Stimulated activated CD4-positive, alpha-beta T cell treated with anti-CD3 and anti-CD28 coated beads, Interleukin-15, amount 100 ng/mL, for 24 hours (primary cell): ENCODE measurements around the gene SHC4.
A peak's percentile ranks its signal among the peaks of the same experiment; 100 is the strongest.

Experiments used
- DNase-seq: peaks from one replicate; pipeline ENCODE4 v3.0.0-alpha.2; 2020

SHC4 gene

DNA sequence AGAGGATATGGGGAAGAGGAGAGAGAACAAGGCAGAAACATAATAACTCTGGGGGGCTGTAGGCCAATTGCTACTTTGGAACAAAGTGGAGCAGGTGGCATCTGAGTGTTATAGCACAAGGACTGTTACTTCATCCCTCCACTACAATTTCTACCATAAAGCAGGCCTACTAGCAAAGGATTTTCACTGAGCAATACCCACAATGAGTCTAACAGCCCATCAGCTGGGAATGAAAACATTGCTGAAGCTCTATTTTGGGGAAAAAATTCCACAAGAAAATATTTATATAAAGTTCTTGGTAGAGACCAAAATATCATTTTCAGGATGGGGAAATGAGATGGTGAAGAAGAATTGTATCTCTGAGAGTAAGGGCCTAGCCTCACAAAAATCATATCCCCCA lies 3.6 kb upstream of the SHC4 start:
- no peak for DNase-seq

DNA sequence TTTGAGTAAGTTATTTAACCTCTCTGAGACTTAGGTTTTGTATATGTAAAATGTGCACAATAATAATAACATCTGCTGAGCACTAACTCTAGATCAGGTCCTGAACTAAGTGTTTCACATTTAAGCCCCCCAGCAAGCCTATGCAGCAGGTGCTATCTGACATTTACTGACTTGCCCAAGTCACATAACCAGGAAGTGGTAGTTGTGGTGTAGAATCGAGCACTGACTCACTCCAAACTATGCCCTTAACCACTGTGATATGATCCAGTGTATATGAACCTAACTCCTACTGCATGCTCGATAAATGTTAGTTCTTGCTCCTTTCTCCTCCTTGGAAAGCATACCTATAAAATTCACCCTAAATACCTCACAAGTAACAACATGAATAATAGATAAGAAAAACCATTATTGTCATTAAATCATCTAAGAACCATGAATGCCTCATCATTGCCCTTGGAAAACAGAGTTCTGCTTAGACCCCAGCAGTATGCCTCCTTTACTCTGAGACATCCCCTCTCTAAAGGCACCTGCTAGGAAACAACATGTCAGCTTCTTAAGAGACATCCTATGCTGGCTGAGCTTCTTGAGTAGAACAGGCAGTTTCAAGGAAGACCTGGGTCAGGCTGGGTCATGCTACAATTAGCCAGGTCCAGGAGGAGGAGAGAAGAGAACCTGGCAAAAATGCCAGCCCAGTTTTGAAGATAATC lies 3.0 kb upstream of the SHC4 start:
- peak; percentile 45 for DNase-seq

DNA sequence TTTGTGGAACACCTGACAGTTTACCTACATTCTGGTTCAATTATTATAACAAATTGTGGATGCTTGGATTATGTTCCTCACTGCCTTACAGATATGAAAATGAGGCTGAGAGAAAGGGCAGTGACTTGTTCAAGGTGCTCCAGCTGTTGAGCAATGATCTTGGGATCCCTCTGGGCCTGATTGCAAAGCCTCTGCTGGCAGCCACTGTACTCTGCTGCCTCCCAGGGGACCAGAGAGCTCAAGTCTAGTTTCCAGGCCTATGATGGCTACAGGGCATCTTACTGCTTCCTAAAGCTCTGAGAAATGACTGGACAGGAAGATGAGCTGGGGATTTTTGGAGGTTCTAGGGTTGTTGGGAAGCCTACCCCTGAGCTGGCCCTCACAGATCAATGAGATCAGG lies 2.3 kb upstream of the SHC4 start:
- DNase-seq = peak; percentile 37

DNA sequence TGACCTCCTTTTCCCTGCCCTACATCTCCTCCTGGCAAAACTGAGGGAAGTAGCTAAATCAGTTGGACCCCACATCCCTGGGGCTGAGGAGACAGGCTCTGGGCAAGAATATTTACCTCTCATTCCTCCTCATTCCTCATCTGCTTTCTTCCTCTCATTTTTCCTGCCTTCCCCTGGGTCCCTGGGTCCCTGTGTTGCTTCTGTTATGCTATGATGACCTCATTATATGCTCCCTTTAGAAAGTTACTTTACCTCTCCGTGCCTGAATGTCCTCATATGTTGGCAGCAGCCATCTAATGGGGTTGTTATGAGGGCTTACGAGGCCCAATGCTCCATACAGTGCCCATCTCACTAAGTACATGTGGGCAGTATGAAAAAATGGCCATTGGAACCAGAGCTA lies 1.2 kb upstream of the SHC4 start:
- DNase-seq = no peak

DNA sequence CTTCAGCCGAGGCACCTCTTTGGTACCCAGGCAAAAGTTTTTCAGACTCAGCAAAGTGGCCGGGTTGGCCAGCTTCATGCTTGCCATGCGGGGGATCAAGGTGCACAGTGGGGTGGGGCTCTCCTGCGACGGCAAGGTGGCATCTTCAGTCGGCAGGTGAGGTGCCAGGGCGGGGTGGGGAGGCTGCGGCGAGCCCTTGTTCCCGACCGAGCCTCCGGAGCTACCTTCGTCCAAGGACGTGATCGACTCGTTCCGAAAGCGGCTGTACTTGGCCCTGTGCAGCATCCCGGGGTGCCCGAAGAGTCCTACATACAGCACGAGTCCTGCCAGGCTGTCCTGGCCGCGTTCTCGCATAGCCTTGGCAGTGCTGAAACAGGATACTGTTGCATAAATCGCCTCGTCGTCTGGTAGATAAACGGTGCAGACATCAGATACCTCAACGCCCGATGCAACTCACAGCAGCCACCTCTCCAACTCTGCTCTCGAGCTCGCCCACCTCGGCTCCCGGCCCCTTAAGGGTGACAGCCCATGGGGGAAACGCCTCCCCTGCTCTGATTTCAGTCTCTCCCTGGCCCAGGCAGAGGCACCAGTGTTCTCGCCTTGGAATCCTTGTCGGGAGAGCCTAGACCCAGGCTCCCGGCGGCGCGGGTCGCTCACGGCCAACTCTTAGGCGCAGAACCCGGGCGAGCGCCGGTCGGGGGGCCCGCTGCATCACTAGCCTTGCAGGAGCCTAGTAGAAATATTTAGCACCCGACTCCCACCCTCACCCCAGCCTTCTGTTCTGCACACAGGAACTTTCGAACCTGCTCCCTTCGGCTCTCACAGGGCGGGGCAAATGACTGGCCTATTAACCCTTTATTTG lies 826 bp downstream of the SHC4 start:
- DNase-seq = peak; percentile 18

DNA sequence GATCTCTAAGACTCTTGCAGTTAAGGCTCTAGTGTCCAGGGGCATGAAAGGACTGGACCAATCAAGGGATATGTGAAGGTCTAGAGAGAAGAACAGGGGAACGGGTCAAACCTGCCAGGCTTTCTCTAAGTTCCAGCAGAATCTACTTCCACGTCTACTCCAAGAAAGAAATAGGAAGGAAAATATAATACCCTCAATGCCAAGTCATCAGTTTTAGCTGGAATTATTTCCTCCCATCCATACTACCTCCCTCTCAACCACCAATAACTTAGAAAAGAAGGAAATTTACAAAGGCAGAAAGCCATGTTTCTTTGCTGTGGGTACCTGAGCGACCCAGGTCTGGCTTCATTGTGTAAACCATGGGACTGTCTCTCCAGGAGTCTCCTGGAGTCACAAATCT lies 7.8 kb downstream of the SHC4 start:
- no peak for DNase-seq

DNA sequence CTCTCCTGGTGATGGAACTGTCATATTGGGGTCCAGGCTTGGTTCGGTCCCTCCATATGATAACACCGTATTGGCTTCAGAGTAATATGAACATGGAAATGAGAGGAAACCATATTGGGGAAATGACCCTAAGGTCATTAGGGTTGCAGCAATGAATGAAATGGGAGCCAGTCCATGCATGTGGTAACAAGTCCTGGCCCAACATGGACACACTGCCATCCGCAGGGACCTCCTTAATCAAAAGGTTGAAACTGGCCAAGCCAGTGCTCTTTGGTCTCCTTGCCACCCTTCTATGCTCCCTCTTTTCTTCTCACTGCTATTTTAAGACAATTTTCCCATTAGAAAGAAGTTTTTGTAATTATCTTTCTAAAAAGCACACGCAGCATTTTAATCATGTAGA lies 8.3 kb downstream of the SHC4 start:
- DNase-seq = no peak

DNA sequence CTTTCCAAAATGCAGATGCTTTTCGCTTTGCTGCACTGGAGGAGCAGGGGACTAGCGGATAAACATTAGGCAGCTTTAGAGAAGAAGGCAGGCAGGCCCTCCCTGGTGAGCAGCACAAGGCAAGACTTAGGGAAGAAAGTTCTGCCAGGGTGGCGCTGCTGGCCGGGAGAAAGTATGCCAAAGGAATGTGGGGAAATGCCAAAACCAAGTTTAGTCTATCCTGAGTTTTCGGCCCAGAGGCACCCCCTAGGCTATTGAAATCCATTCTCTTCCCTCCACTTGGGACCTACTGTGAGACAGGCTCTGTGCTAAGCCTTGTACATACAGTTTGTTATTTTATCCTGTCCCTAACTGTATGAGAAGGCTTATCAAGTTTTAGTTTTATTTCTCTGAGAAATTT lies 9.2 kb downstream of the SHC4 start:
- no peak for DNase-seq

DNA sequence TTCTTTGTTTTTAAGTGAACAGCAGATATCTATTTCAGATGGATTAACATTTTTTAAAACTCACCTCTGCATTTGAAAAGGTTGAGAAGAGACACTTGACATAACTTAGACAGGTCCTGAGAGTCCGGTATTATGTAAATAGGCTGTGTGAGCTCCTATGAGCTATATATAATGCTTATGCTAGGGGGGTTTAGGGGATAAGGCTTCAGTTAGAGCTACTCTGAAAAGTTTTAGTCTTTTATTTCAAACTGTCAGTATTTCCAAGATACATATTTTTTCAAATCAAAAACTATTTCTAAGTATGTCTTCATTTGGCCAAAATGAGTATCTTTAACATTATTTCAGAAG lies 16.9 kb downstream of the SHC4 start:
- DNase-seq = no peak

DNA sequence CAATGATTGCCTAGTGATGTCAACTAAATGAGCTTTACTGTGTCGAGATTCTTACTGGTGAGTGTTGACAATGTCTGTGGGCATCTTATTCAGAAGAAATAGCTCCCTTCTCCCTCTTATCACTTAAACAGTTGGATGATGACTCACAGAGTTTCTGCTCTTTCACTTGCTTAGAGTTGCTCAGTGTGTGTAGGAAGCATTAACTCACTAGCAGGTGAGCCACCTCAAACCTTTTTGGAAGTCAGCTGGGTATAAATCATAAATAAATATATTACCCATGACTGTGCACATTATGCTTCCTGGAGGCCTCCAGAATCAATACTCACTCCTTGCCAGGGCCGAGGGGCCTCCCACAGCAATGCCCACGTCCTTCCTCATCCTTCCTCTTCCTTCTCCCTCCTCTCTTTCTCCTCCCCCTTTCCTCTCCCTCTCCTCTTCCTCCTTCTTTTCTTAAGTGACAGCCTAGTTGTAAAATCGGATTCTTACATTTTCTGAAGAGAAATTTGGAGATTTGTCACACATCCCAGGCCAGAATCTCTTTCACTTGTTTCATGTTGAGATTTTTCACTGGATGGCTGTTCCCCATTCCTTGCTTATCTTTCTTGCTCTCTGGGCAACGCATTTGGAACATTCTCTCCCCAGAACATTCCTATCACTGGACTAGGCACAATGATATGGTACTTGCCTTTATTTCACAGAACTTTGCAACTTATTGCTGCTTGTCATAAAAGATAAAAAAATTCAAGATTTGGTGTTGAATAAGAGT lies 17.5 kb downstream of the SHC4 start:
- no peak for DNase-seq

DNA sequence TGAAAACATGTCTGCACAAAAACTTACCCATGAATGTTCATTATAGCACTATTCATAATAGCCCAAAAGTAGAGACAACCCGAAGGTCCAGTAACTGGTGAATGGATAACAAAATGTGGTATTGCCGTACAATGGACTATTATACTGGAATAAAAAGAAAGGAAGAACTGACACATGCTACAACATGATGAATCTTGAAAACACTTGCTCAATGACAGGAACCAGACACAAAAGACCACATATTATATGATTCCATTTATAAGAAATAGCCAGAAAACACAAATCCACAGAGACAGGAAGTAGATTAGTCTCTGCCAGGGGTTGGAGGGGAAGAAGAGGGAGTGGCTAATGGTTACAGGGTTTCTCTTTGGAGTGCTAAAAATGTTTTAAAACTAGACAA lies 18.3 kb downstream of the SHC4 start:
- DNase-seq = no peak

DNA sequence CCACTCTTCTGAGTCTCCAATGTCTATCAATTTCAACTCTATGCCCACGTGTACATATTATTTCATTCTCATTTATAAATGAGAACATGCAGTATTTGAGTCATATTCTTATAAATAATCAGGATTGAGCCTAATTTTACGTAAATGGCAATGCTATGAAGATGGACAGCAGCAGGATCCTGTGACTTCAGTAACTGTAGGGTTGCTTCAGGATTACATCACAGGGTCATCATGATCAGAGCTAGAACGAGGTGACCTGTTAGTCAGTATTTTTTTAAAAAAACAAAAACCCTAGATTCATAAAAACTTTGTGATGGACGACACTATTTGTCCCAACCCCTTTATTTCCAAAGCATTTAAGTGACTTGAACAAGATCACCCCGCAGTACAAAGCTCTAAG lies 21.8 kb downstream of the SHC4 start:
- DNase-seq = no peak

DNA sequence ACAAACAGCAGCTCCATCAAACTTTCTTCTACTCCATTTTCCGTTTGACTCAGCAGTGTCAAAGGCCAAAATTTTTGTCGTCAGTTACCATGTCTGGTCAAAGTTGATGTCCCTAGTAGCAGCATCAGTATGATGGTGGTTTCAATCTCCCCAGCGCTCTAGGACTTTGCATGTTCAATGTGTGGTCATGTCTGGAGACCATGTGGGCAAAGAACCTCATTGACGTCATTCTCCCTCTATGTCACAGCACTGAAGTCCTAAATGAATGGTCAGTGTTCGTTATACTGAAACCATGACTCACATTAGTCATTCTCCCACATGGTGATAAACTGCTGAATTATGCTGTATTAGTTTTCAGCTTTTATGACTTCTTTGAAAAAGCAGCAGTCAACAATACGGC lies 23.2 kb downstream of the SHC4 start:
- DNase-seq = no peak

DNA sequence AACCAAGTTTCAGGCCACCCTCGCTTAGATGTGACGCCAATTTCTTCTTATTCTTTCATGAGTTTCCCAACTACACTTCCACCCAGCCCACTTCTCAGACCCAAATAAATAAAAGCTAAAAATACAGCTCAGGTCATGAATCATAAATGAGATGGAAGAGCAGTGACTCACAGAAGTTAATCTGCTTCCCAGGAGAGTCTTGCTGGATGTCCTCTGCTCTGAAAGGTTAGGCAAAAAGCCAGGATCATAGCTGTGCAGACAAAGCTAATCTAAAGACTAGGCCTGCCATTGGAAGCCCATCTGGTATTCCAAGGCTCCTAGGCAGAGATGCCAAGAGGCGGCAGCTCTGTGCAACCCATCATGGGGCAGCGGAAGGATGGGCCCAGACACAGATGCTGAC lies 24.1 kb downstream of the SHC4 start:
- DNase-seq = no peak

DNA sequence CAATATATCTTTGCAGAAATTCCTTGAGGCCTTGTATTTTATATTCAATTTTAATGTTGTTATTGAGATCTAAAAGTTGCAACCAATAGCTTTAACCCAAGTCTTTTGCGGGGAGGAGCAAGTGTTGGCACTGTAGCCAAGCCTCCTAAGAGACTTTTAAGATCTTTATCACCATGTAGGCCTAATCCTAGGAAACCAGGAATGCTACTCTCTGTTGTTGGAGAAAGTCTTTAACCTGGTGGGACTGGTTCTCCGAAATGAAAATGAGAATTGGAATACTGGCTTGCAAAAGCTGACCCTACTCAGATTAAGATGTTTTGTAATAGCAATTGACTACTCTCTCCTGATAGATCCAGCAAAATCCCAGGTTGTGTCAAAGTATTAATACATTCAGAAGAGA lies 25.8 kb downstream of the SHC4 start:
- DNase-seq = no peak

DNA sequence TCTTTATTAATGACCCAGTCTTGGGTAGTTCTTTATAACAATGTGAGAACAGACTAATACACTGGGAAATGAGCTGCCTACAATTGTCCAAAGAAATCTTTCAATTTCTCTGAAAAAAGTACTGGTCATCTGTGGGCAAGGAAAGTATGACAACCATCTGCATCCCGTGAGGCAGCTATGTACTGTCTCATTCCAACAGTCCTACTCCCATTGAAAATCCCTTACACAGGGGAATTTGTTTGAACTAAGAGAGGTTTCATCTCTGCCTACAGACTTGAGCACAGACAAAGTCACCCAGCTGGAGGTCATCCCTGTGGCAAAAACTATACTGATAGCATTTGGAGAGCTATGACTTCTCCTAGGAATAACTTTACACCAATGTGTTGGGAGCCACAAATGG lies 27.1 kb downstream of the SHC4 start:
- DNase-seq = no peak

DNA sequence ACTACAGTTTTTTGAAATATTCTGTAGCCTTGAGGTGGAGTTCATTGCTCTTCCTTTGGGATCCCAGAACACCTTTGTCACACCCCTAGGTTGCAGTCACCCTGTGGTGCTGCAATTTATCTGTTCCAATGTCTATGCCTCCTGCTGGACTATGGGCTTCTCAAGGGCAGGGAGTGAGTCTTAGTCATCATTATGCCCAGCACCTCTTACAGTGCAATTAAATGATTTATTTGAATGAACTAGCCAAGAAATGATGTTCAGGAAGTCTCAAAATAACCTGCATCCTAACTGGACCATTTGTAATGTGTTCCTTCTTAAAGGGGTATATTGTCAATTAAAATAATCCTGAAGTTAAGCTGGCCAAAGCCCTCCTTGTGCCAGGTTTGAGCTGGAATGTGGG lies 28.5 kb downstream of the SHC4 start:
- no peak for DNase-seq

DNA sequence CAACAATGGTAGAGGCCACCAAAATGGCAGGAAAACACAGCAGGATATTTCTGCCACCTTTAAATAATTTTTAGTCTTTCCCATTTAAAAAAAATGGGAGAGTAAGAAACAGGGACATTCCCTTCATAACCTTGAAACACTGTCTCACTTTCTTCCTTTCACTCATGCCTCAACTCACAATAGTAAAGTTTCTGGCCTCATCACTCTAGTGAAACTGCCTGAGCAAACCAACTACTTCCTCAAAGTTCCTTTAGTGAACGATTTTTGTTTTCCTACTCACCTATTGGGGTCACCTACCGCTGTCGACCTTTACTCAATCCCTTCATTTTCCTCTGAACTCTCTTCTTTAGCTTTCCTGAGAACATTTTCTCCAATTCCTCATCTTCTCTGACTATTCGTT lies 33.0 kb downstream of the SHC4 start:
- no peak for DNase-seq

DNA sequence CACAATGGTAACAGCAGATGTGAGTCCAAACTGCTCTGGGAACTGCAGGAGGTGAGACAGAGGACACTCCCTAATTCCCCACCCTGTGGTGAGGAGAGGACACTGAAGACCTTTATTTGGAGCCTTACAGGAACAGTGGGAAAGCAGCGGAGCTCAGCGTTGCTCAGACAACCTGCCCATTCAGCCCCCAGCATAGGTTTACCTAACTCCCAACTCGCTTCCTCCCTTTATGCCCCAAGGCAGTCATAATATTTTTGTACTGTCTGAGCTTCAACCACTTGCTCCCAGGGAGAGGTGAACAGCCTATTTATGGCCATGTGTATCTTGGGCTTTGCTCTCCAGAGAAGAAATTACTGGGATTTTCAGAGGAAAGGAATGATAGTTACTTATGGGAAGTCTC lies 34.1 kb downstream of the SHC4 start:
- no peak for DNase-seq

DNA sequence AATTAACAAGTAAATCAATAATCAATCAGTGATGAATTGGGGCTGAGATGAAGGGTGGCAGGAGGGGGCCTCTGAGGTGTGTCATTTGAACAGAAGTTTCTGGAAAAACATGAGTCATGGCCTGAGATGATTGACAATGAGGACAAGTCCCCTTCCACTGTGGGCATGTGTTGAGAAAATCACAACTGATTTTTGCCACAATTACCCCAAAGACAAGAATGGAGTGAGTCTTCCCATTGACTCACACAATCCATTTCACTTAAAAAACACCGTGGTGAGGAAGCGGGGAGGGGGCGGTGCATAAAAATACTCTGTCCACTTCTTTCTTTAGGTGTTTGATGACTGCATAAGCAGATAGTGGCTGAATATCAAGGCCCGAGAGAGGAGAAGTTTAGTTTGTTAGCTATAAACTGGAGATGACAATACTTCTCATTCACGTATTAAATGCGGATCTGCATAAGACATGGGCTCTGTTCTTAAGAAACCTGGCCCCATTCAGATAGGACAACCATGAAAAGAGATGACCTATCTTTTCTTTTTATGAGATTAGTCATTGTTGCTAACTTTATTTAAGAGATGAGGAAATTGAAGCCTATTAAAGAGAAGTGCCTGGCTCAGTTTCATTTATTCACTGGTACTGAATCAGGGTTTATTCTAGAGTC lies 34.7 kb downstream of the SHC4 start:
- peak; percentile 74 for DNase-seq

DNA sequence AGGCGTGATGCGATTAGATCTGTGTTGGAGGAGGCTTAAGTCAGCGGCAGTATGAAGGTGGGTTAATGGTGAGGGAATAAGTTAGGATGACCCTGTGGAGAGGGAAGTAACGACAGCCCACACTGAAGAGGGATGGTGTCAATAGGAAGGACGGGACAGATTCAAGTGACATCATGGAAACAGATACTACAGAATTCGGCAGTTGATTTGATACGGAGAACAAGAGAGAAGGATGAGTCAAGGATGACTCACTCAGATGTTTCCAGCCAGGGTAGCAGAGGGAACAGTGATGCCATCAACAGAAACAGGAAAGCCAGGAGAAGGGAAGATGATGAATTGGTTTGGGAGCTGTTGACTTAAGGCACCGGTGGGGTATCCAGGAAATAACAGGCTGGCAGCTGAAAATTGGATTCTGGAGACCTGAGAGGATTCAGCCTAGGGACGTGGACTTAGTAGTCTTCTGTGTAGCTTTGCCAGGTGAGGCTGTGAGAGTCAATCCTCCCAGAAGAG lies 38.0 kb downstream of the SHC4 start:
- peak; percentile 19 for DNase-seq

DNA sequence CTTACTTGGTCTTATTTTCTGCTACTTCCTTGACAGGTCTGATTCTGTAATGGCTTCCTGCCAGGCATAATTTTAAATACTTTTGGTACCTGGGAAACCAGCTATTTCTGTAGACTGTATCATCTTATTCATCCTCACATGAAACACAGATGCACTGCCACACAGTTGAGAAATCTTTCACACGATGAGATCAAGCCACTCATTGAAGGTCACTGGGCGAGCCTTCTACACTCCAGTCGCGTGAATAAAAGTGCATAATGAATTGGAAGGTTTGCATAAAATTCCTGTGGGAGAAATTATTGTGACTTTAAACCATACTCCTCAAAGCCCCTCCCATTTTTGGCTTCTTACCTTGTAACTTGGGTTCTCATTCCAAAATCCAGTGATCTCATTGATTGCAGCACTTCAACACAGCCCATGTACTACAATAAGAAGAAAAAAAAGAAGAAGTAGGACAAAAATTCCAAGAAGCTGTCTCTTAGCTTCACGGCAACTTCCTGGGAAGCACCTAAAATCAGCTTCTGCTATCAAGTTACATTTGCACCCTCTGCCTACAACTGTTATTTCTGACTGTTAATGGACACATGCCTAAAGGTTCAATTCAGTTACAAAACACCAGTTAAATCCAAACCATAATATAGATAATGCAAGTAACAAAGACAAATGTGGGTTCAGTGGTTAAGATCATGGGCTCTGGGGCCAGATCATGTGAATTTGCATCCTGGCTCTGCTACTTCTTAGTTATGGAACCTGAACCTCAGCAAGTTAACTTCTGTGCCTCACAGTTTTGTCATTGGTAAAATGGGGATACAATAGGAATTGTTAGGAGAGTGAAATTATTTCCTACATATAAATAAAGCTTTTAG lies 39.0 kb downstream of the SHC4 start:
- no peak for DNase-seq
